Superior temporal gyrus (tissue), 1 donor: ENCODE data around the gene ATXN1.

Experiments
- DNase-seq: peaks from one replicate; pipeline ENCODE4 v3.0.0-alpha.2; 2016; ENCODE audit errors: extremely low spot score

Gene ATXN1

DNA sequence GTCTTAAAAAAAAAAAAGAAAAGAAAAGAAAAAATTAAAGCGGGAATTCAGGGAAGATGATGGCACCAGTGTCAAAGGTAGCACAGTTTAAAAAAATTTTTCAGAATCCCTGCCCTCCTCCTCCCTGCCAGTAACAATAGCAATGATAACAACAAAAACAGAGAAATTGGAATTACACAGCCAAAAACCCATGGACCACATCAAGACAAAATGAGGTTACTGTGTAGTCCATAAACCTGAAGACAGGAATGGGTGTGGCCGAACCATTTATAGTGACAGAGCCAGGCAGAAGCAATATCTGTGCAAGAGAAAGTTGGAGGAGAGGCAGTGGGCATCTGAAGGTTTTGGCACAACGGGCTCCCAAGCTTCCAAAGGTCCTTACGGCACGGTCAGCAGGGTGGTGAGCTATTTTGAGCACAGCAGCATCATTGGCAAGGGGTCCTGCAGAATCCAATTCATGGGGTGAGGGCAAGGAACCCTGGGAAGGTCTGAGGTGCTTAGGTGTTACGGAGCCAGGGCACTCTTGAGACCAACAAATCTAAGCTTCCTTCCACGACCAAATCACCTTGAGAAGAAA, 320.5 kb downstream of the ATXN1 start:
- DNase-seq: no peak

DNA sequence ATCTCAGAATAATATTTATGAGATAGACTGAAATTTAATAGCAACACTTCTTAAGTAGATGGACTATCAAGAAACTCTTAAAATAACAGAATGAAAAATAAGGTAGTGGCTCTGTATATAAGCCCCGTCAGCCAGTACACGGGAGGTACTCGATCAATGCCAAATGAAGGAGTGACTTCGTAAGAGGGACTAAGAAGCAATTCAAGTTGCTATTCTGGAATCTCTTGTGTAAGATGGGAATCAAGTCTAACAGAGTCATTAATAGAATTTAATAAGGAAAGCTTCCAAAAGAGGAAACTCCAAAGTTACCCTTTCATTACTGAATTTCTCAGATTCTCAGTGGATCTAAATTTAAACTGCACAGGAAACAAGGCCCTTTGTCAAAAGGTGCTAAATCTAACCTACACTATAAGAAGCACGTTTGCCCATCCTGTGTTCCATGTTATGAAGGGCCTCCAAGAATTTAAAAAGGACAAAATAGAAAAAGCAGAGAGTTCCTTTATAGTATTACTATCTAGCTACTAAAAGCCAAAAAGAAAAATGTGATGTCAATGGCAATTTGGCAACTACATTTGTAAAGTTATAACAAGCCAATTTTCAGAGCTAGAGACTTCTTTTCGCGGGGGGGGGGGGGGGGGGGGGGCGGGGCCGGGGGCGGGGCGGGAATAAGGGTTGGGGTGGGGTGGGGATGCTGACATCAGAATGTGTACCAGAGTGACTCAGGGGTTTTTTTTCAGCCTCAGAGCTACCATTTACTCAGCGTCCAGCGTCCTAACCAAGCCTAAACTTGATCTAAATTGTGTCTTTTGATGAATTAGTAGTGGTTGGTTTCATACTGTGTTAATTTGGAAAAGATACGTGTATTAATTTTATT, 322.3 kb downstream of the ATXN1 start:
- no peak for DNase-seq

DNA sequence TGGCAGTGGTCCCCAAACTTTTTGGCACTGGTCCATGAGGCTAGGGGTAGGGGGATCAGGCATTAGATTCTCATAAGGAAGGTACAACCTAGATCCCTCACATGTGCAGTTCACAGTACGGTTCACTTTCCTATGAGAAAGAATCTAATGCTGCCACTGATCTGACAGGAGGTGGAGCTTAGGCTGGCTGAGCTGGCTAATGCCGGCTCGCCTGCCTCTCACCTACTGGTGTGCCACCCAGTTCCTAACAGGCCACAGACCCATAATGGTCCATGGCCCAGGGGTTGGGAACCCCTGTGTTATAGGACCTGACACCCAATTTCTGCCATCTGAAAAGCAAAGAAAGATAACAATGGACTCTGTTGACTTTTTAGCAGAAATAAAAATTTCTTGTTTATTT, 323.3 kb downstream of the ATXN1 start:
- no peak for DNase-seq

DNA sequence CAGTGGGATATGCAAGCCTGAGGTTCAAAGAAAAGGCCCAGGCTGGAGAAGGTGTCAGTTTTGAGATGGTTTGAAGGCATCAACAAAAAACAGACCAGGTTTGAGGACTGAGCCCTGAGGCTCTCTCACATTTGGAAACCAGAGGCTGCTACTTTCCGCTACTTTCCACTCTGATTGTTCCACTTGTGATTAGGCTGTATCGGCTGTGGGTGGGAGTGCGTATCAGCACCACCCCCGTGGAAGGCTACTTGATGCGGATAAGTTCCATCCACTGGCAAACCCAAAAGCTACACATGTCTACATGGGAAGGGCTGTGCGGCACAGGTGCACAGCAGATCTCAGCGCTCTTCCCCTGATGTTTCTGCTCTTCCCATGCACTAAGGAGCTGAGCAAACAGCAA, 324.2 kb downstream of the ATXN1 start:
- no peak for DNase-seq

DNA sequence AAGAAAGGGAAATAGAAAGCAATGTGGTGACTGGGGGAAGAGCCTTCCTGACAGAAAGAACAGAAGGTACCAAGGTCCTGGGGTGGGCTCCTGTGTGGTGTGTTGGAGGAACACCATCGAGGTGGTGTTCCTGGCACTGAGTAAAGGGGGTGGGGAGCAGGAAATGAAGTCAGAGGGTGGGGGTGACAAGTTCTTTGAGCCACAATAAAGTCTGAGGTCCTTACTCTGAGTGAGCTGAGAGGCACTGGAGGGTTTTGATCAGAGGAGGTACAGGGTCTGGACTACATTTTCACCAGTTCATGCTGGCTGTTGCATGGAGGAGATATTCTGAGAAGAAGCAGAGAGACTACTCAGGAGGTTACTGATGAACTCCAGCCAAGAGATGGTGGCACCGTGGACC, 324.7 kb downstream of the ATXN1 start:
- no peak for DNase-seq

DNA sequence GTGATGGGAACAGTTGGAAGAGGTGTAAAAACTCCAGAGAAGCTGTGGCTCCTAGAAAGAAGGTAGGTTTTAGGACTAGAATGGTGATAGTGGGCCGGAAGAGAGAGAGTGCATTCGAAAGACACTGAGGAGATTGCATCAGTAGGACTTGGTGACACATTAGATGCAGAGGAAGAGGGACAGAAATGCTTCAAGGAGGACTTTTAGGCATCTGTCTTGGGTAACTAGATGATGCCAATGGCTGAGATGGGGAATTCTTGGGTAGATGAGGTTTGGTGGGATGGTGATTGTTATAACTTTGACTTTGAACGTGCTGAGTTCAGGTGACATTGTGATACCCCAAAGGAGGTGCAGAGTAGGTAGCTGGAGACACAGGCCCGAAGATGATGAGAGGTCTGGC, 326.4 kb downstream of the ATXN1 start:
- no peak for DNase-seq

DNA sequence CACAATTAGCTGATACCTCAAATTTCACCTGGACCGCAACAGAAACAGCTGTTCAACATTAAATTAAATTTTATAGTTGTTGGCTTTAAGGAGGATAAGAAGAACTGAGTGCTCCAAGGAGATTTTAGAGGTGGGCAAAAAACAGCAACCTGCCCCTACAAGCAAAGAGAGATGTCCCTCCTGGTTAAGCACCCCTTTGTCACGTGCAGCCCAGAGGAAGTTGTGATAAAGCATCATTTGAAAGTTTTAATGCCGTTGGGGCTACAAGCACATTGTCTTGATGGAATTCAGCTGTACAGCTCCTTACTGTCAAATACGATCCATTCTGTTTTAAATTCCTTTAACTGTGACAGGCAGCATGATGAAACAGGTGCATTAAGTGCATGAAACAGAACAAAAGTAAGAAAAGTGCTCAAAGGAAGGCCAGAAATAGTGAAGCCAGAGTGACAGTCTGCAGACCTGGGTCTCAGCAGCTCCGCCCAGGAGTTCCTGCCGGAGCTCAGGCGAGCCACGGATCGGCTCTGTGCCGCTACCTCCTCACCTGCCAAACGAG, 327.8 kb downstream of the ATXN1 start:
- no peak for DNase-seq

DNA sequence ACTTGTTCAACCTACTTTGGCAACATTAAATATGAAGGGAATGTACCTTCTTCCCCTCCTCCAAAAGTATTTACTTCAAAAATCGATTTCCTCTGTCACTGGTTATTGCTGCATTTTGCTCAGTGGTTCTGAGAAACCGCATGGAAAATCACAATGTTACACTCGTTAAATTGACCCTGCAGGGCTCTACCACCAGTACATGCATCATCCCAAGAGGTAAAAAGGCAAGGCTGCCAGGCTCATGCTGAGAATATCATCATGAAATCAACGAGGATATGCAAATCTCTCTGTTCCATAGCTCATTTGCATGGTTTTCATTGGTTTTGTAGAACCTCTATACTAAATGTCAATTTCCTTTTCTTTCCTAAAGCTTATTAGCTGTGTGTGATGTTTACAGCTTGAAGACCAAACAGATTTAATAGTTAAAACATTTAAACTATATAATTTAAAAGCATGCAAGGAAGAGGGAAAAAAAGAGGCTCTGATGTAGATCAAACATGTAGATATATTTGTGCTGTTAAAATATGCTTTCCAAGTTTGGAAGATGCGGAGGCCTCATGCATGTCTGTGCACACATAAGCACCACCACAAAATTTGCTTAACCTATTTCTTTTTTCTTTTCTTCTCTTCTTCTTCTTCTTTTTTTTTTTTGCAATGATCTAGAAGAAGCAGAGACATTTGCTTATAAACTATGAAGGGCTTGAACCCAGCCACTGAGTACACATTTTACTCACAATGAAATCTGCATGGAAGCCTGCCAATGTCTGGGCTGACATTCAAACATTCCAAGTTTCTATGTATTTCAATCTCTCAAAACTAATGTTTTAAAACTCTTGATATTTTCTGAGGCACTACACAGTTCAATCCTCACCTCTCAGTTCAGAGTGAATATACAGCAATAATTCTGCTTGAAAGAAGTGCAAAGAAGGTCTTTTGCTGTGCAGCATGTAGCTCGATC, 328.9 kb downstream of the ATXN1 start:
- peak; percentile 72 for DNase-seq

DNA sequence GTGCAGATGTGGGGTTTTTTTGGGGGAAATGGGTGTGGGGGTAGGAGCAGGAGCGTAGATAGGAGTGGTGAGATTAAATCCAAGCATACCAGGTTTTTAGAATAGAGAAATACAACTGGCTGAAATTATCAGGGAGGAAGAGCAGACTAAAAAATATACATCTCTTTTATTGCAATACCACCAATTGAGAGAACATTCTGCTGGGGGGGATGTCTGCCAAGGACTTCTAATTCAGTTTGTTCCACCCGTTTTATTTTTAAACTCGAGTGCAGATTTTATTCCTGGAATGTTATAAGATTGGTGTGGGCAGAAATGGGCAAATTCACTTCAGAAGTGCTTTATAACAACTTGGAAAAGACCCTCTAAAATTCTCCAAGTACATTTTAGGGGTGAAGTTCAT, 330.2 kb downstream of the ATXN1 start:
- DNase-seq: peak; percentile 65

DNA sequence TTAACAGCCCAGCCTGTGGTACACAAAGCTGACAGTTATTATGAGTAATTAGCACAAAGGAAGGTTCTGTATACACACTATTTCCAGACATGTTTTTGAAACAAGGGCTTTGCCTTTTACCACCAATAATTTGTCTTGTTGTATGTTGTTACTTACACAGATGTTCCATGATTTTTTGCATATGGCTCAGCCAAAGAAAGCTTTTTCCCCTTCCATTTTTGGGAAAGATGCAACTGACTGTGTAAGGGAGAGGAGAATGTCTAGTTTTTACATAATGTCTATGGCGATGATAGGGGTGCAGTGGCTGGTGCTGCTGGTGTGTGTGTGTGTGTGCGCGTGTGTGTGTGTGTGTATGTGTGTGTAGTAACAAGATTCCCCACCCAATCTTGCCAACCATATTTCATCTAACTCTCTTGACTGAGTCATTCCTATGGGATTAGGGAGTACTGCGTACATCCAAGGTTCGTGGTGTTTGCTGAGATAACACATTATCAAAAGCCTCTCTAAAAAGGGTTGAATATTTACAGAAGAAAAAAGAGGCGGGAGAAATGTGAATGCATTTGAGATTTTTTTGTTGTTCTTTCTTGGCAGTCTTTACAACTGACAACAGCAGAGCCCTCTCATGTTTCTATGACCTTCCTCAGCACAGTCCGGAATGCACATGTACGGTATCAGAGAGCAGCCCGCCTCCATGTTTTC, 330.7 kb downstream of the ATXN1 start:
- no peak for DNase-seq

DNA sequence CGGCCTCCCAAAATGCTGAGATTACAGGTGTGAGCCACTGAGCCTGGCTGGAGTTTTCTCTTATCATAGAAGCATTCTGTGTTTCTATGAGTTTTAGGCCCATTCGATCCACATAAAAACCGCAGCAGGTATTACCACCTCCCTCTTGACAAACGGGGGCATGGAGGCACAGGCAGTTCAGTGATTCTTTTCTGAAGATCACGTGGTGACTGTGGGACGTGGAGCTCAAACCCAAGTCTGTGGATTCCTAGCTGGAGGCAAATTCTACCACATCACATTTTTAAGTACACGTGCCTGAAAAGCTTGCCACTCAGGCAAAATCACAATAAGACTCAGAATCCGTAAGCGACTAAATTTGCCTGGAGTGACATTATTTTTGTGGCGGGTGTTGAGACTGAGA, 331.6 kb downstream of the ATXN1 start:
- DNase-seq: no peak

DNA sequence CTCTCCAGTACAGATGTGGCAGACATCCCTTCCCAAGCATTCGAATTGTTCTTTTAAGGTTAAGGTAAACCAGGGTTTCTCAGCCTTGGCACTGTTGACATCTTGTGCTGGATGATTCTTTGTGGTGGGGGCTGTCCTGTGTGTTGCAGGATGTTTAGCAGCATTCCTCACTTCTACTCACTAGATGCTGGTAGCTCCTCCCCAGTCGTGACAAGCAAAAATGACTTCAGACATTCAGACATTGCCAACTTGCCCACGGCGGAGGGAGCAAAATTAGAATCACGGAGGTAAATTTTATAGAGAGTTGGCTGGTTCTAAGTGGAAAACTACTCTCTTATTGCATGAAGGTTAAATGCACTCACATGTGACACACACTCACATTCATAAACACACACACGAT, 334.1 kb downstream of the ATXN1 start:
- DNase-seq: no peak

DNA sequence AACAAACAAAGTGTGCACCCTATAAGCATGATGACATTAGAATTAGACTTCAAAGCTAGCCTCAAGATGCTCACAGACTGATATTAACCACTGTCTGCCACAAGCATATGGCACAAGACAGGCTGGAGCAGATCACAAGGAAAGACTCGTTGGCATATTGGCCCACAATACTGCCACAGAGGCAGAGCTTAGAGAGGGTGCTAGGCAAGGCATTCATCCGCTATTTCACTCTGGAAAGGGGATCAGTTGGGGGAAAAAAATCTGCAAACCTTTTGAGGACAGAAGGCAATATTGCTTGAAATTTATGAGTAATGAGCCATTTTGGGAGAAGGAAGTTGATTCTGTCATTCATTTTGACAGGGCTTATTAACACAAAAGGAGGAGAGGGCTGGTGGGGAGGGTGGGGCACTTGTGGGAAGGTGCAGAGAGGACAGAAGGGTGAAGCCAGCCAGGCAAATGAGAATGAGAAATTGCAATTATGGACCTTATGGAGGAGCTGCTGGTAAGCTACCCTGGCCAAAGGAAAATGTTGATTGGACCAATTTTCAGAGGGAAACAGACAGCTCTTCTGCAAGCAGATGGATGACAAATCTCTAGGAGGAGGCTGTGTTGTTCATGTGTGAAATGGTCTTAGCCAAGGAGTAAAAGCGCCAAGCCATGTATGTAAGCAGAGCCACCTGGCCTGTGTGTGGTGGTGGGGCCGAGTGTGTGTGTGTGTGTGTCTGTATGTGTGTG, 335.2 kb downstream of the ATXN1 start:
- no peak for DNase-seq

DNA sequence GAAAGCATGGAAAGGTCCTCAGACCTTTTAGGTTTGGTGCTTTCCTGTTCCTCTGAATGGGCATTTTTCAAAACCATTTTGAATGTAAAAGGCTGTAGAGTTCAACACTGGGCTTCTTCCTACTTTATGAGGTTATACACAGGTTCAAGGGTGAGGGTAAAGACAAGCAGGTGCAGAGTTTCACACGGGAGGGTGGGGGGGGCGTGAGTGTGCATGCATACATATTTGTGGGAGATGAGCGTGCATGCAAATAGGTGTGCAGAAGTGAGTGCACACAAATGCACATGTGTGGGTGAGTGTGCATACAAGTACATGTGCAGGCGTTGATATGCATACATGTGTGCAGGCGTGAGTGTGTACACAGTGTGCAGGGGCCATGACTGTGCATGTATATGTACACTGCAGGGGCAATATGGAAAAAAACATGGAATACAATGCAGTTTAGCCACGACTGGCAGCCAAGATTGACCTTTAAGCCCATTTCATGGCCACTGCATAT, 339.7 kb downstream of the ATXN1 start:
- DNase-seq: no peak

DNA sequence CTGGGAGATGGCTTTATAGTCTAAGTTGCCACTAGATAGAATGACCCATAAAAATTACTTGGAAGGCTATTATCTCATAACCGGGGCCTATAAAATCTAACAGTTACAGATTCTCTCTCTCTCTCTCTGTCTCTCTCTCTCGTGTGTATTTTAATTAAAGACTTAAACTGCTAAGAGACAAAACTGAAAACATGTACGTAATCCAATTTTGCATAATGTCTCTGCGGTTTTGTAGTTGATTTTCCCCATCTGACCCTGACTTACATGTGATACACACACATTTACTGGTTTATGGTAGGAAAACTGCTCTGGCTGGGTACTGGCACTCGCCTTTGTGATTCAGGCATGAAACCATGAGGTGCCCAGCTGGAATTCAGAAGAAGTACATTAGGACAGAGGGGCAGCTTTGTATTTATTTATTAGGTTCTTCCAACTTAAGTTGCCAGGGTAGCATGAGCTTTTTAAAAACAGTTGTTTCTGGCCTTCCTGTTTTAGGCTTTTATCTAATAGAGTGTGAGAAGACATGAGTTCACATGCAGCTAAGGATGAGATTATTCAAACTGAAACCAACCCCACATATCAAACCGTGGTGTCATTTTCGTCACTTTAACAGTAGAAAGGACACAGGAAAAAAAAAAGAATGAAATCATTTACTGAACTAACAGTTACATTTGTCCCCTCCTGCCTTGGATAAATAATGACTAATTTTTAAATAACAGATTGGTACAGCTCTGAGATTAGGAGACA, 340.4 kb downstream of the ATXN1 start:
- no peak for DNase-seq

DNA sequence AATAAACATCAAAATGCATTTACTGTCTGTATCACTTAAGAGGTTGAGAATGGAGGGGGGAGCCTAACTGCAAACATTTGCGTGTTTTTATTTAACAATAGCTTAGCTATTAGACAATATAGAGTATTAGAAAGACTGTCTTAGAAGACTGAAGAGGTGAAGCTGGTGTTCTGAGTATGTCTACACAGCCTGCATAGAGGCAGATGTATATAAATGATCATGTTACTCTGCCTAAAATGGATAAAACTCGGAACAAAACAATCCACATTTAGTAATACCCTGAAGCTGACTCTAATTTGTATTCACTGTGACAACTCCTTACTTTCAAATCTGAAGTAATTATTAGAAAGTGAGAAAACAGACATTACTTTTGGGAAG, 340.9 kb downstream of the ATXN1 start:
- DNase-seq: no peak

DNA sequence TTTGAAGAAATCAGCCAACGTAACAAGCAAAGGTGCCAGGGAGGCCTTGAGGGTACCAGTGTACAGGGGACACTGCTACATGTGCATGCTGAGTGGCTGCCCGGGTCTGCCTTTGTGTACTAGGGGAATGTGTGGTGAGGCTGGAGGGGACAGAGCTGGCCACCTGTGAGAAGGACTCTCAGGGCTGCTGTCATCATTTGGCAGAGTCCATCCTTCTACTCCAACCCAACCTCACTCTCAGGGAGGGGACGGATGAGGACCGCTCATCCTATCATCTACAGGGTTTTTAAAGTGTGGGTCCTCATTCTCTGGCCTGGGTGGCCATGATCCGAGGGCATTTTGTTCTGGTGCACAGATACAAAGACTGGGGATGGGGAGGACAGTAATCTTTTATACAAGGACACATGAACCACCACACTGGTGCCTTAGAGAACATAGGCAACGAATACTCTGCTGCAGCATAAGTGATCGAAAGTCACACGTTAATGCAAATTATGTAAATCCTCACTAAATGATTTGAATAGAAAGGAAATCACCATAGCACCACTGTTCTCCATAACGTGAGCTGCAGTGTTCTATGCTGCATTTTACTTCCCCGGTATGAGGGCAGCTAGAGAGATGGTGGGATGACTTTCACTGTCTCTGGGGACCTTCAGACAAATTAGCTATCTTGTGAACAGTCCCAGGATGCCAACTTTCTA, 341.5 kb downstream of the ATXN1 start:
- DNase-seq: no peak

DNA sequence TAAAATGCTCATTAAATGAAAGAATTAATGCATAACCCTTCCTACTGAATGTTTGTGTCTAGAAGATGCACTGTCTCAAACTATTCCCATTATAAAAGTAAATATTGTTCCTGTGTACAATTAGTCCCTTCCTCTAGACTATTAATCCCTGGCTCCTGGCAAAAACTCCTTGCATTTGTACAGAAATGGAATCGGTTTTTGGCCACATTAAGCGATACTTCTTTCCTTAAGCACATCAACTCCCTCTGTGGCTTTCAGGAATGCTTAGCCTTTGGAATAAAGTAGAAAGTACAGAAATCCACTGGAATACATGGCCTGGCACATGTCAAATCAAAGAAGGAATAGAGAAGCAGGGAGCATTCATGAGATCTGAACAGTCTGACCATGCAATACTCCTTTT, 343.1 kb downstream of the ATXN1 start:
- no peak for DNase-seq

DNA sequence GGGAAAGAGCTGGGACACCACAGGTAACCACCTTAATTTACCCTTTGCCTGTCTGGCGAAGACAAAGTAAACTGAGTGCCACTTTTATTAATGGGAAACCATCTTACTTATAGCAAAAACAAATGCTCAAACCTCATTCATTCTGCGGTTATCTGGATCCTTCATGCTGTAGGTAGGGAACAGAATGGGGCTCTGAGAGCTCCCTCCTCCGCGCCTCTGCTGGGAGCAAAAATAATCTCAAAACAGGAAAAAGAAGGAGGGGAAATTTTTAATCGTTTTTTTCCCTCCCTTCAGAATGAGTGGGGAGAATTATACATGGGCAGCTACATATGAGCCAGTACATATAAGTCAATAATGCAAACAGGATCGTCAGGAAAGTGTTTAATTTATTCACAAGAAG, 345.6 kb downstream of the ATXN1 start:
- DNase-seq: no peak
